8988T (cell line): ENCODE measurements around the gene RIOX2.
A peak's percentile ranks its signal among the peaks of the same experiment; 100 is the strongest.
"Not testable (repeated sequence)": the region's sequence is repeated elsewhere in the genome, so short reads cannot be mapped to it uniquely, and the experiment has no call there.

Experiments
- DNase-seq: peaks from one replicate; pipeline ENCODE4 v3.0.0; 2011

RIOX2 gene

GRCh38 chr3:97971679-97972567 is at the start of gene RIOX2:
TSS of gene RIOX2 (minus strand) at chr3:97972431. CDS start at chr3:97967593, 4,838 bp downstream.
- peak; percentile 78 for DNase-seq

- DNase-seq = no peak
These were observed 48.2 kb upstream of the RIOX2 start for GRCh38 chr3:98020412-98020811.

- DNase-seq = no peak
These were observed 46.1 kb upstream of the RIOX2 start for GRCh38 chr3:98018301-98018700.

- DNase-seq = no peak
These were observed 42.0 kb upstream of the RIOX2 start for GRCh38 chr3:98014268-98014585.

- no peak for DNase-seq
These were observed 41.4 kb upstream of the RIOX2 start for GRCh38 chr3:98013411-98014267.

- no peak for DNase-seq
These were observed 40.7 kb upstream of the RIOX2 start for GRCh38 chr3:98012979-98013378.

- DNase-seq = not testable (repeated sequence)
These were observed 38.7 kb upstream of the RIOX2 start for GRCh38 chr3:98010883-98011449.

GRCh38 chr3:98010194-98010882 is 38.1 kb upstream of the RIOX2 start:
- no peak for DNase-seq

GRCh38 chr3:98008855-98009254 is 36.6 kb upstream of the RIOX2 start:
- no peak for DNase-seq

GRCh38 chr3:98005438-98005837 is 33.2 kb upstream of the RIOX2 start:
- no peak for DNase-seq

GRCh38 chr3:98004721-98005120 is 32.5 kb upstream of the RIOX2 start:
- DNase-seq = no peak

- DNase-seq = no peak
These were observed 31.2 kb upstream of the RIOX2 start for GRCh38 chr3:98003306-98003969.

GRCh38 chr3:98002717-98003116 is 30.5 kb upstream of the RIOX2 start:
- no peak for DNase-seq

- DNase-seq = no peak
These were observed 27.8 kb upstream of the RIOX2 start for GRCh38 chr3:97999994-98000393.

GRCh38 chr3:97999103-97999502 is 26.9 kb upstream of the RIOX2 start:
- DNase-seq = no peak

GRCh38 chr3:97996988-97997387 is 24.8 kb upstream of the RIOX2 start:
- no peak for DNase-seq

GRCh38 chr3:97994328-97994945 is 22.2 kb upstream of the RIOX2 start:
- DNase-seq = no peak

GRCh38 chr3:97993526-97993925 is 21.3 kb upstream of the RIOX2 start:
- no peak for DNase-seq

GRCh38 chr3:97992547-97993173 is 20.4 kb upstream of the RIOX2 start:
- DNase-seq = no peak

- DNase-seq = no peak
These were observed 19.1 kb upstream of the RIOX2 start for GRCh38 chr3:97991293-97991682.

- no peak for DNase-seq
These were observed 18.5 kb upstream of the RIOX2 start for GRCh38 chr3:97990624-97991292.
